ENCODE measurements around the gene MBNL1.

DNA sequence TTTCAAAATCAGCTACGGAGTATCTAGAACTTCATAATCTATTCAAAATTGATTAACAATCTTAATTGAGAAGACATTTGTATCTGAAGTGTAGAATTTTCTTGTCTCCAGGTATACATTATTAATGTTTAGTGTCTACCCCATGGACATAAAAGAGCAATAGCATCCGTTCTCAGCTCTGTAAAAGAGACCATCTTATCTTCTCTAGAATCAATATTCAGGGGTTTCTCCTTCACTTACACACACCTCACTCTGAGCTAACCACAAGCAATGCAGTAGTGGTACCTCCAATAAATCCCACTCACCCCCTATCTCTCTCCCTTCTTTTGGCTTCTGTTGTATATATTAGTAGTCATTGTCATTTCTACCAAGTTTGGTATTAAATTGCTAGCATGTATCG is 16.2 kb downstream of the MBNL1 start:
- TF ChIP-seq, protein P1, sequence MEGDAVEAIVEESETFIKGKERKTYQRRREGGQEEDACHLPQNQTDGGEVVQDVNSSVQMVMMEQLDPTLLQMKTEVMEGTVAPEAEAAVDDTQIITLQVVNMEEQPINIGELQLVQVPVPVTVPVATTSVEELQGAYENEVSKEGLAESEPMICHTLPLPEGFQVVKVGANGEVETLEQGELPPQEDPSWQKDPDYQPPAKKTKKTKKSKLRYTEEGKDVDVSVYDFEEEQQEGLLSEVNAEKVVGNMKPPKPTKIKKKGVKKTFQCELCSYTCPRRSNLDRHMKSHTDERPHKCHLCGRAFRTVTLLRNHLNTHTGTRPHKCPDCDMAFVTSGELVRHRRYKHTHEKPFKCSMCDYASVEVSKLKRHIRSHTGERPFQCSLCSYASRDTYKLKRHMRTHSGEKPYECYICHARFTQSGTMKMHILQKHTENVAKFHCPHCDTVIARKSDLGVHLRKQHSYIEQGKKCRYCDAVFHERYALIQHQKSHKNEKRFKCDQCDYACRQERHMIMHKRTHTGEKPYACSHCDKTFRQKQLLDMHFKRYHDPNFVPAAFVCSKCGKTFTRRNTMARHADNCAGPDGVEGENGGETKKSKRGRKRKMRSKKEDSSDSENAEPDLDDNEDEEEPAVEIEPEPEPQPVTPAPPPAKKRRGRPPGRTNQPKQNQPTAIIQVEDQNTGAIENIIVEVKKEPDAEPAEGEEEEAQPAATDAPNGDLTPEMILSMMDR (IDR thresholded peaks at IDR 0.05; ENCODE audit: low read depth, low read length, missing input control) = no peak
- no peak for TF ChIP-seq GABPA (IDR thresholded peaks at IDR 0.05 in 1 of 2, conservative IDR thresholded peaks at IDR 0.05 in 1 of 2)
- no peak for TF ChIP-seq SP1 (IDR thresholded peaks at IDR 0.05)
- TF ChIP-seq RAD21 (IDR thresholded peaks at IDR 0.05) = no peak
- TF ChIP-seq, protein P2, sequence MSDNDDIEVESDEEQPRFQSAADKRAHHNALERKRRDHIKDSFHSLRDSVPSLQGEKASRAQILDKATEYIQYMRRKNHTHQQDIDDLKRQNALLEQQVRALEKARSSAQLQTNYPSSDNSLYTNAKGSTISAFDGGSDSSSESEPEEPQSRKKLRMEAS (IDR thresholded peaks at IDR 0.05) = no peak
- TF ChIP-seq, protein P3, sequence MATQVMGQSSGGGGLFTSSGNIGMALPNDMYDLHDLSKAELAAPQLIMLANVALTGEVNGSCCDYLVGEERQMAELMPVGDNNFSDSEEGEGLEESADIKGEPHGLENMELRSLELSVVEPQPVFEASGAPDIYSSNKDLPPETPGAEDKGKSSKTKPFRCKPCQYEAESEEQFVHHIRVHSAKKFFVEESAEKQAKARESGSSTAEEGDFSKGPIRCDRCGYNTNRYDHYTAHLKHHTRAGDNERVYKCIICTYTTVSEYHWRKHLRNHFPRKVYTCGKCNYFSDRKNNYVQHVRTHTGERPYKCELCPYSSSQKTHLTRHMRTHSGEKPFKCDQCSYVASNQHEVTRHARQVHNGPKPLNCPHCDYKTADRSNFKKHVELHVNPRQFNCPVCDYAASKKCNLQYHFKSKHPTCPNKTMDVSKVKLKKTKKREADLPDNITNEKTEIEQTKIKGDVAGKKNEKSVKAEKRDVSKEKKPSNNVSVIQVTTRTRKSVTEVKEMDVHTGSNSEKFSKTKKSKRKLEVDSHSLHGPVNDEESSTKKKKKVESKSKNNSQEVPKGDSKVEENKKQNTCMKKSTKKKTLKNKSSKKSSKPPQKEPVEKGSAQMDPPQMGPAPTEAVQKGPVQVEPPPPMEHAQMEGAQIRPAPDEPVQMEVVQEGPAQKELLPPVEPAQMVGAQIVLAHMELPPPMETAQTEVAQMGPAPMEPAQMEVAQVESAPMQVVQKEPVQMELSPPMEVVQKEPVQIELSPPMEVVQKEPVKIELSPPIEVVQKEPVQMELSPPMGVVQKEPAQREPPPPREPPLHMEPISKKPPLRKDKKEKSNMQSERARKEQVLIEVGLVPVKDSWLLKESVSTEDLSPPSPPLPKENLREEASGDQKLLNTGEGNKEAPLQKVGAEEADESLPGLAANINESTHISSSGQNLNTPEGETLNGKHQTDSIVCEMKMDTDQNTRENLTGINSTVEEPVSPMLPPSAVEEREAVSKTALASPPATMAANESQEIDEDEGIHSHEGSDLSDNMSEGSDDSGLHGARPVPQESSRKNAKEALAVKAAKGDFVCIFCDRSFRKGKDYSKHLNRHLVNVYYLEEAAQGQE (IDR thresholded peaks at IDR 0.05) = no peak
- no peak for TF ChIP-seq EGR1 (IDR thresholded peaks at IDR 0.05; ENCODE audit: low read depth in 2 of 2)
- no peak for TF ChIP-seq RXRA (IDR thresholded peaks at IDR 0.05)
- no peak for TF ChIP-seq NR2F2 (IDR thresholded peaks at IDR 0.05)
- TF ChIP-seq, protein P4, sequence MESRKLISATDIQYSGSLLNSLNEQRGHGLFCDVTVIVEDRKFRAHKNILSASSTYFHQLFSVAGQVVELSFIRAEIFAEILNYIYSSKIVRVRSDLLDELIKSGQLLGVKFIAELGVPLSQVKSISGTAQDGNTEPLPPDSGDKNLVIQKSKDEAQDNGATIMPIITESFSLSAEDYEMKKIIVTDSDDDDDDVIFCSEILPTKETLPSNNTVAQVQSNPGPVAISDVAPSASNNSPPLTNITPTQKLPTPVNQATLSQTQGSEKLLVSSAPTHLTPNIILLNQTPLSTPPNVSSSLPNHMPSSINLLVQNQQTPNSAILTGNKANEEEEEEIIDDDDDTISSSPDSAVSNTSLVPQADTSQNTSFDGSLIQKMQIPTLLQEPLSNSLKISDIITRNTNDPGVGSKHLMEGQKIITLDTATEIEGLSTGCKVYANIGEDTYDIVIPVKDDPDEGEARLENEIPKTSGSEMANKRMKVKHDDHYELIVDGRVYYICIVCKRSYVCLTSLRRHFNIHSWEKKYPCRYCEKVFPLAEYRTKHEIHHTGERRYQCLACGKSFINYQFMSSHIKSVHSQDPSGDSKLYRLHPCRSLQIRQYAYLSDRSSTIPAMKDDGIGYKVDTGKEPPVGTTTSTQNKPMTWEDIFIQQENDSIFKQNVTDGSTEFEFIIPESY (IDR thresholded peaks at IDR 0.05) = no peak

Data from liver (tissue), 3 donors.